ENCODE data around the gene TMEM92. TPM values are rescaled to one million over a fixed set of nuclear protein-coding genes. Genes with fewer than 3 reads are reported as not detected.
A peak's percentile ranks its signal among the peaks of the same experiment; 100 is the strongest.

Gene TMEM92
- total and polyA plus RNA-seq, 2 of the 13 experiments (the other 11 are each of a cell fraction or from before 2014, with no cell fraction given): 0.07 TPM; not detected in 1

GRCh38 chr17:50310455-50311111, 36.3 kb downstream of the TMEM92 start (continued):
- TF ChIP-seq ZNF20 (CRISPR knock-in tag; IDR thresholded peaks at IDR 0.05): no peak
- TF ChIP-seq HMG20B (CRISPR knock-in tag; conservative IDR thresholded peaks at IDR 0.05): no peak
- TF ChIP-seq RBM22 (optimal IDR thresholded peaks at IDR 0.05; ENCODE audit: low read length): no peak
- TF ChIP-seq ZNF34 (CRISPR knock-in tag; IDR thresholded peaks at IDR 0.05; ENCODE audit: borderline replicate concordance): no peak
- TF ChIP-seq NFE2L2 (IDR thresholded peaks at IDR 0.05; ENCODE audit: low read length): no peak
- no peak for TF ChIP-seq MAFG (CRISPR knock-in tag; IDR thresholded peaks at IDR 0.05)
- TF ChIP-seq RNF2 (conservative IDR thresholded peaks at IDR 0.05; ENCODE audit: low read depth): no peak
- no peak for TF ChIP-seq ZNF510 (CRISPR knock-in tag; IDR thresholded peaks at IDR 0.05; ENCODE audit: low read depth)
- no peak for TF ChIP-seq ZFP82 (CRISPR knock-in tag; IDR thresholded peaks at IDR 0.05; ENCODE audit: borderline replicate concordance)
- peak; percentile 54 for TF ChIP-seq HDAC2 (CRISPR knock-in tag; IDR thresholded peaks at IDR 0.05)
- TF ChIP-seq ZNF260 (CRISPR knock-in tag; IDR thresholded peaks at IDR 0.05; ENCODE audit: borderline replicate concordance, low read depth): no peak
- no peak for TF ChIP-seq PLSCR1 (CRISPR knock-in tag; IDR thresholded peaks at IDR 0.05; ENCODE audit: borderline replicate concordance)
- TF ChIP-seq SMAD3 (CRISPR knock-in tag; IDR thresholded peaks at IDR 0.05): no peak
- TF ChIP-seq RELA (CRISPR knock-in tag; IDR thresholded peaks at IDR 0.05): no peak
- no peak for TF ChIP-seq ZNF572 (CRISPR knock-in tag; IDR thresholded peaks at IDR 0.05)
- TF ChIP-seq ARID5B (CRISPR knock-in tag; IDR thresholded peaks at IDR 0.05): peak; percentile 76
- no peak for TF ChIP-seq ZNF407 (CRISPR knock-in tag; IDR thresholded peaks at IDR 0.05; ENCODE audit: not compliant biosample characterization)
- no peak for TF ChIP-seq NCOA5 (CRISPR knock-in tag; IDR thresholded peaks at IDR 0.05)
